B cell (primary cell): ENCODE measurements around the gene TSPOAP1. TPM values are rescaled to one million over a fixed set of nuclear protein-coding genes. Genes with fewer than 3 reads are reported as not detected.
A peak's percentile ranks its signal among the peaks of the same experiment; 100 is the strongest.

Experiments
- ATAC-seq: fragments of 200-7000 bp; cut with Tn5 transposase; one replicate; pipeline ENCODE4 v1.10.0; 2021; ENCODE audit warnings: low read depth, mild to moderate bottlenecking, moderate number of reproducible peaks, moderate library complexity
- CTCF ChIA-PET: fragments of 350-600 bp; sonication (Branson Sonifier 250); formaldehyde crosslinking; loops from one replicate; lab custom pipeline; 2021; ENCODE audit warnings: antibody characterized with exemption, inconsistent platforms; lab: Charles Lee
- POLR2A ChIA-PET: fragments of 350-600 bp; sonication (Branson Sonifier 250); formaldehyde crosslinking; loops from one replicate; lab custom pipeline; 2021; ENCODE audit warnings: antibody characterized with exemption; lab: Charles Lee
- DNase-seq: peaks from one replicate; pipeline ENCODE4 v3.0.0; 2013
- H2AFZ ChIP-seq: 2 replicates; pipeline ENCODE4 v1.6.1; 2012; ENCODE audit warnings: mild to moderate bottlenecking, low read depth, low read length; ENCODE audit not compliant: insufficient read depth, poor library complexity, severe bottlenecking
- H3K27ac ChIP-seq, 2 donors: 1 replicate in 1 of 2; 2 replicates in 1 of 2; pipeline ENCODE4 v1.5.1; 2012 to 2013; ENCODE audit warnings: low read length in 2 of 2, mild to moderate bottlenecking in 2 of 2, moderate library complexity in 1 of 2
- H3K27me3 ChIP-seq, 4 experiments: fragments of 200-600 bp in 1 of 4; sonication (generic) in 1 of 4; replicated peaks in 1 of 4; 1 replicate in 2 of 4; 2 replicates in 2 of 4; pipeline versions ENCODE4 v1.6.1 to v1.7.0; 2013 to 2016; ENCODE audit warnings: low read length in 3 of 4, mild to moderate bottlenecking in 2 of 4, mixed read lengths in 1 of 4, moderate library complexity in 1 of 4; ENCODE audit not compliant: insufficient read depth in 4 of 4, control insufficient read depth in 3 of 4; ENCODE audit errors: control extremely low read depth in 1 of 4
- H3K36me3 ChIP-seq, 2 experiments: replicated peaks in 1 of 2; 1 replicate in 1 of 2; 2 replicates in 1 of 2; pipeline versions ENCODE4 v1.6.1 to v1.7.1; 2013; ENCODE audit warnings: low read length in 1 of 2; ENCODE audit not compliant: insufficient read depth in 2 of 2, control insufficient read depth in 1 of 2; ENCODE audit errors: control extremely low read depth in 1 of 2, extremely low read depth in 1 of 2
- H3K4me1 ChIP-seq, 2 donors: fragments of 200-600 bp in 1 of 2; sonication (generic) in 1 of 2; 1 replicate in 1 of 2; 2 replicates in 1 of 2; pipeline versions ENCODE4 v1.5.1 to v1.6.1; 2013 to 2017; ENCODE audit warnings: low read length in 2 of 2; ENCODE audit not compliant: control insufficient read depth in 2 of 2, insufficient read depth in 2 of 2
- H3K4me2 ChIP-seq: replicated peaks from 2 replicates; pipeline ENCODE3; 2012; ENCODE audit warnings: mild to moderate bottlenecking, low read depth, low read length; ENCODE audit not compliant: poor library complexity, severe bottlenecking
- H3K4me3 ChIP-seq, 5 experiments: fragments of 200-600 bp in 1 of 5; sonication (generic) in 1 of 5; 1 replicate in 3 of 5; 2 replicates in 2 of 5; pipeline versions ENCODE4 v1.5.1 to v1.7.0; 2011 to 2016; ENCODE audit warnings: low read length in 4 of 5, mild to moderate bottlenecking in 4 of 5, low read depth in 2 of 5, control low read depth in 1 of 5, moderate library complexity in 1 of 5; ENCODE audit not compliant: insufficient read depth in 1 of 5; ENCODE audit errors: control extremely low read depth in 1 of 5, extremely low read depth in 1 of 5
- H3K79me2 ChIP-seq: fragments of 200-600 bp; sonication (generic); one replicate; pipeline ENCODE4 v1.6.0; 2016; ENCODE audit warnings: low read length; ENCODE audit not compliant: control insufficient read depth, insufficient read depth
- H3K9ac ChIP-seq: fragments of 200-600 bp; sonication (generic); 2 replicates; pipeline ENCODE4 v1.6.1; 2017; ENCODE audit warnings: mild to moderate bottlenecking, low read length, moderate library complexity
- H3K9me3 ChIP-seq, 3 donors: one replicate each; pipeline versions ENCODE4 v1.6.1 to v1.7.1; 2013; ENCODE audit warnings: low read length in 2 of 3; ENCODE audit not compliant: control insufficient read depth in 2 of 3, insufficient read depth in 1 of 3; ENCODE audit errors: control extremely low read depth in 1 of 3
- H4K20me1 ChIP-seq: 2 replicates; pipeline ENCODE4 v1.6.0; 2012; ENCODE audit warnings: mild to moderate bottlenecking, low read length; ENCODE audit not compliant: insufficient read depth, control insufficient read depth, poor library complexity, severe bottlenecking
- H3K27ac Mint-ChIP-seq: one replicate; pipeline ENCODE4 v1.8.0; 2021; ENCODE audit warnings: mixed read lengths
- H3K27me3 Mint-ChIP-seq: one replicate; pipeline ENCODE4 v1.8.0; 2021; ENCODE audit warnings: mixed read lengths
- H3K4me1 Mint-ChIP-seq: one replicate; pipeline ENCODE4 v1.8.0; 2021; ENCODE audit warnings: mixed read lengths
- H3K4me3 Mint-ChIP-seq: one replicate; pipeline ENCODE4 v1.8.0; 2021; ENCODE audit warnings: mixed read lengths
- H3K9me3 Mint-ChIP-seq: one replicate; pipeline ENCODE4 v1.8.0; 2022; ENCODE audit warnings: mixed read lengths; ENCODE audit not compliant: insufficient read depth
- CTCF ChIP-seq: fragments of 200-600 bp; IDR thresholded peaks from one replicate; pipeline ENCODE4 v1.8.0; 2022; ENCODE audit warnings: antibody characterized with exemption, mild to moderate bottlenecking
- EZH2 ChIP-seq: IDR thresholded peaks from 2 replicates; pipeline ENCODE4 v1.6.1; 2012; ENCODE audit warnings: borderline replicate concordance, low read depth, mild to moderate bottlenecking, moderate library complexity, low read length; ENCODE audit not compliant: insufficient read depth, poor library complexity, severe bottlenecking
- WGBS: methylation state at CpG from one replicate; pipeline ENCODE4 v1.1.5; 2013; ENCODE audit warnings: missing lambda C conversion rate; ENCODE audit not compliant: insufficient coverage; 5-methylcytosine and 5-hydroxymethylcytosine counted together
- intact Hi-C: fragments of 100-400 bp; cut with micrococcal nuclease; formaldehyde crosslinking; loops from one replicate; pipeline ENCODE4 v1.10.0; 2022
- polyA plus RNA-seq: library from polyadenylated mRNA; depleted of rRNA; stranded (reverse); fragments of >200 nt; gene quantifications from 2 replicates; pipeline ENCODE4 v1.2.3, GENCODE V29; 2012
- total RNA-seq, 2 donors: library from RNA; stranded (reverse); fragments of 120-200 nt in 1 of 2; gene quantifications; 1 replicate in 1 of 2; 2 replicates in 1 of 2; pipeline versions ENCODE4 v1.2.3 to v1.2.4, GENCODE V29; 2013 to 2022

Gene TSPOAP1
- total and polyA plus RNA-seq, 2 donors (not counting 1 experiment from before 2014, with no cell fraction given): 10.8 to 30.7 TPM

DNA sequence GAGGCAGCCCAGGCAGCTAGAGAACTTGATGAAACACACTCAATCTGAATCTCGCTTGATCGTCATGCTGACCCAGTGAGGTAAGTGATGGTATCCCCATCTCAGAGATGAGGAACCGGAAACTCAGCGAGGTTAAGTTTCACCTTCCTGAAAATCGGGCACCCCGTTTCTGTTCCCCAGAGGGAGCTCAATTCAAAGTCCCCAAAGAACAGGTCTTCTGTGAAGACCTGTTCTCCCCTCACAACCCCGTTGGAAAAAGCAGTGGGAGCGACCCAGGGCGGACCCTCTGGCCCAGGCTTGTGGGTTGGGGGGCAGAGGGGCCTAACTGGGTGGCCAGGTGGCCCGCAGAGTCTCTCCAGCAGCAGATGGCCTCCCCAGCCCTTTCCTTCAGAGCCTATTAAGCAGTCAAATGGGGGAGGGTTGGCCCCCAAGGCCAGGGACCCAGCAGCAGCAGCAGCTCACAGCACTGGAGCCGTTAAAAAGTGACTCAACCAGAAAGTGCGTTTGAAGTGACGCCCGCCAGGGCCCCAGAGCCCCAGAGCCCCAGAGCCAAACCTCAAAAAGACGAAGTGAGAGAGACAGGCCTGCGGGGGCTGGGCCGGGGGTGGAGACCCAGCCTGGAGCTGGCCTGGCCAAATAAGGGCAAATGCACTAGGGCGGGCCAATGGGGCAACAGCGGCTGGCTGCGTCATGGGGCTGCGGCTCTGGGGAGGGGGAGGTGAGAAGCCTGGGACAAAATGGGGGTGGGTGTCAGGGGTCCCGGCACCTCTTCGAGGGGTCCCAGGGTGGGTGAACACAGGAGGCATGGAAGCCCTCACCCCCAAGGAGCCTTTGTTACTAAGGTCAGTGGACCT is 9.2 kb upstream of the TSPOAP1 start:
- DNase-seq (peak; percentile 95), ATAC-seq (peak; percentile 67)
- Histone ChIP-seq H3K9ac (peak overlapping the region; percentile 99), H3K79me2 (peaks cover 94% of the 10 kb centered on the region), H3K27ac (peak overlapping the region; percentile 99 to 100), H2AFZ (no peak overlapping the region), H3K4me3 (peak overlapping the region; percentile 75 to 100 (median 99)), H3K36me3 (no peaks in the 10 kb centered on the region), H4K20me1 (no peaks in the 10 kb centered on the region), H3K4me1 (peaks cover 85 to 100% of the 10 kb centered on the region in 2 donors), H3K4me2 (peak overlapping the region; percentile 92), H3K27me3 (no peaks in the 10 kb centered on the region), H3K9me3 (no peaks in the 10 kb centered on the region)
- H3K4me1 Mint-ChIP-seq: peaks cover 88% of the 10 kb centered on the region
- H3K27ac Mint-ChIP-seq: peak overlapping the region; percentile 98
- peak overlapping the region; percentile 91 for H3K4me3 Mint-ChIP-seq
- no peaks in the 10 kb centered on the region for H3K9me3 Mint-ChIP-seq
- intact Hi-C loops: loop anchor here (1.0 kb wide), 2 partner anchors 9 to 14 kb away; partner anchors contain the start of gene SUPT4H1
- TF ChIP-seq CTCF (peak; percentile 31), EZH2 (no peak)
- POLR2A ChIA-PET: interaction anchor here (0.9 to 19.3 kb wide), 7 partner anchors 4 to 398 kb away, joined by 3 to 663 read pairs (median 18); partner anchors contain the start of genes RNF43, SUPT4H1 and TSPOAP1
- CTCF ChIA-PET: interaction anchor here (1.0 to 13.7 kb wide), 9 partner anchors 6 to 79 kb away, joined by 3 to 587 read pairs (median 9); partner anchors contain the start of genes RNF43, SUPT4H1 and TSPOAP1
- WGBS: 0% methylated on average over 16 of the region's 23 CpGs
- no peaks in the 10 kb centered on the region for H3K27me3 Mint-ChIP-seq
